Neutrophil (primary cell): ENCODE measurements around the gene EP400.

Experiments used
- H3K27ac ChIP-seq: fragments of 200-600 bp; sonication (generic); 2 replicates; pipeline ENCODE4 v1.5.1; 2016; ENCODE audit warnings: mild to moderate bottlenecking, moderate library complexity
- H3K27me3 ChIP-seq: fragments of 200-600 bp; sonication (generic); 2 replicates; pipeline ENCODE4 v1.6.0; 2016; ENCODE audit warnings: mild to moderate bottlenecking
- H3K36me3 ChIP-seq: fragments of 200-600 bp; sonication (generic); 2 replicates; pipeline ENCODE4 v1.5.1; 2017
- H3K4me1 ChIP-seq, 2 experiments: fragments of 200-600 bp in 1 of 2; sonication (generic) in 1 of 2; 1 replicate in 1 of 2; 2 replicates in 1 of 2; pipeline versions ENCODE4 v1.5.1 to v1.6.1; 2013 to 2016; ENCODE audit warnings: low read depth in 1 of 2, low read length in 1 of 2, mild to moderate bottlenecking in 1 of 2, moderate library complexity in 1 of 2; ENCODE audit not compliant: control insufficient read depth in 1 of 2, insufficient read depth in 1 of 2
- H3K4me3 ChIP-seq, 2 experiments: fragments of 200-600 bp in 1 of 2; sonication (generic) in 1 of 2; 1 replicate in 1 of 2; 2 replicates in 1 of 2; pipeline ENCODE4 v1.5.1; 2013 to 2016; ENCODE audit warnings: low read depth in 1 of 2, low read length in 1 of 2, mild to moderate bottlenecking in 1 of 2, moderate library complexity in 1 of 2
- H3K9me3 ChIP-seq: fragments of 200-600 bp; sonication (generic); 2 replicates; pipeline ENCODE4 v1.5.1; 2016
- TF ChIP-seq, protein P1 (sequence below): fragments of 200-600 bp; sonication (generic); IDR thresholded peaks from 2 replicates; pipeline ENCODE4 v1.5.1; 2016; ENCODE audit warnings: antibody characterized with exemption

EP400 gene

DNA sequence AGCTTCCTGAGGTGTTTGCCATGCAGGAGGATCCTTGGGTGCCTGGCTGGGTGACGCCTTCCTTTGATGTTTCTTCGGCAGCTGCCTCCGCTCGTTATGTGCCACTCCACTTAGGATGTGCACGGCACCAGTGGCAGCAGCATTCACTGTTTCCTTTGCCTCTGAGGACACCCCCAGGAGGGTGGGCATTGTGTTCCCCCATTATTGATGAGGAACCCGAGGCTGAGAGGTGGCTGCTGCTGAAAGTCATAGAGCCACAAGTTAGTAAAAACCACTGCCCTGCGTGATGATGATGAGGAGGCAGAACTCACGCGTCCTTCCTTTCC, 41.2 kb downstream of the EP400 start:
- Histone ChIP-seq H3K4me3 (no peak overlapping the region), H3K36me3 (peaks cover 73% of the 10 kb centered on the region), H3K27me3 (no peaks in the 10 kb centered on the region), H3K4me1 (peaks cover 13 to 14% of the 10 kb centered on the region in 2 experiments), H3K27ac (no peak overlapping the region), H3K9me3 (no peaks in the 10 kb centered on the region)
- TF ChIP-seq, protein P1, sequence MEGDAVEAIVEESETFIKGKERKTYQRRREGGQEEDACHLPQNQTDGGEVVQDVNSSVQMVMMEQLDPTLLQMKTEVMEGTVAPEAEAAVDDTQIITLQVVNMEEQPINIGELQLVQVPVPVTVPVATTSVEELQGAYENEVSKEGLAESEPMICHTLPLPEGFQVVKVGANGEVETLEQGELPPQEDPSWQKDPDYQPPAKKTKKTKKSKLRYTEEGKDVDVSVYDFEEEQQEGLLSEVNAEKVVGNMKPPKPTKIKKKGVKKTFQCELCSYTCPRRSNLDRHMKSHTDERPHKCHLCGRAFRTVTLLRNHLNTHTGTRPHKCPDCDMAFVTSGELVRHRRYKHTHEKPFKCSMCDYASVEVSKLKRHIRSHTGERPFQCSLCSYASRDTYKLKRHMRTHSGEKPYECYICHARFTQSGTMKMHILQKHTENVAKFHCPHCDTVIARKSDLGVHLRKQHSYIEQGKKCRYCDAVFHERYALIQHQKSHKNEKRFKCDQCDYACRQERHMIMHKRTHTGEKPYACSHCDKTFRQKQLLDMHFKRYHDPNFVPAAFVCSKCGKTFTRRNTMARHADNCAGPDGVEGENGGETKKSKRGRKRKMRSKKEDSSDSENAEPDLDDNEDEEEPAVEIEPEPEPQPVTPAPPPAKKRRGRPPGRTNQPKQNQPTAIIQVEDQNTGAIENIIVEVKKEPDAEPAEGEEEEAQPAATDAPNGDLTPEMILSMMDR, result no peak

- Histone ChIP-seq H3K4me3 (no peak overlapping the region), H3K27ac (no peak overlapping the region), H3K4me1 (peaks cover 3 to 4% of the 10 kb centered on the region in 2 experiments), H3K27me3 (no peaks in the 10 kb centered on the region), H3K36me3 (peaks cover 79% of the 10 kb centered on the region), H3K9me3 (no peaks in the 10 kb centered on the region)
- TF ChIP-seq, protein P1, result no peak
These were observed 42.2 kb downstream of the EP400 start for GRCh38 chr12:131991816-131992430.

- TF ChIP-seq, protein P1, result no peak
- H3K27me3 ChIP-seq, result no peaks in the 10 kb centered on the region
- no peak overlapping the region for H3K27ac ChIP-seq
- no peaks in the 10 kb centered on the region for H3K4me1 ChIP-seq
- peaks cover 70% of the 10 kb centered on the region for H3K36me3 ChIP-seq
- no peak overlapping the region for H3K4me3 ChIP-seq
- no peaks in the 10 kb centered on the region for H3K9me3 ChIP-seq
These were observed 44.8 kb downstream of the EP400 start for GRCh38 chr12:131994589-131994988.

- Histone ChIP-seq H3K27ac (no peak overlapping the region), H3K4me3 (no peak overlapping the region), H3K36me3 (peaks cover 25% of the 10 kb centered on the region), H3K4me1 (no peaks in the 10 kb centered on the region), H3K27me3 (no peaks in the 10 kb centered on the region), H3K9me3 (no peaks in the 10 kb centered on the region)
- TF ChIP-seq, protein P1, result no peak
These were observed 50.6 kb downstream of the EP400 start for GRCh38 chr12:132000286-132000872.

- TF ChIP-seq, protein P1, result no peak
- H3K9me3 ChIP-seq, result no peaks in the 10 kb centered on the region
- H3K4me1 ChIP-seq, result no peaks in the 10 kb centered on the region
- peaks cover 46% of the 10 kb centered on the region for H3K36me3 ChIP-seq
- no peak overlapping the region for H3K27ac ChIP-seq
- no peak overlapping the region for H3K4me3 ChIP-seq
- no peaks in the 10 kb centered on the region for H3K27me3 ChIP-seq
These were observed 54.1 kb downstream of the EP400 start for GRCh38 chr12:132003846-132004245.
